ENCODE measurements around the gene PROM2.
"Not testable (repeated sequence)": the region's sequence is repeated elsewhere in the genome, so short reads cannot be mapped to it uniquely, and the experiment has no call there.

The PROM2 gene, protein sequence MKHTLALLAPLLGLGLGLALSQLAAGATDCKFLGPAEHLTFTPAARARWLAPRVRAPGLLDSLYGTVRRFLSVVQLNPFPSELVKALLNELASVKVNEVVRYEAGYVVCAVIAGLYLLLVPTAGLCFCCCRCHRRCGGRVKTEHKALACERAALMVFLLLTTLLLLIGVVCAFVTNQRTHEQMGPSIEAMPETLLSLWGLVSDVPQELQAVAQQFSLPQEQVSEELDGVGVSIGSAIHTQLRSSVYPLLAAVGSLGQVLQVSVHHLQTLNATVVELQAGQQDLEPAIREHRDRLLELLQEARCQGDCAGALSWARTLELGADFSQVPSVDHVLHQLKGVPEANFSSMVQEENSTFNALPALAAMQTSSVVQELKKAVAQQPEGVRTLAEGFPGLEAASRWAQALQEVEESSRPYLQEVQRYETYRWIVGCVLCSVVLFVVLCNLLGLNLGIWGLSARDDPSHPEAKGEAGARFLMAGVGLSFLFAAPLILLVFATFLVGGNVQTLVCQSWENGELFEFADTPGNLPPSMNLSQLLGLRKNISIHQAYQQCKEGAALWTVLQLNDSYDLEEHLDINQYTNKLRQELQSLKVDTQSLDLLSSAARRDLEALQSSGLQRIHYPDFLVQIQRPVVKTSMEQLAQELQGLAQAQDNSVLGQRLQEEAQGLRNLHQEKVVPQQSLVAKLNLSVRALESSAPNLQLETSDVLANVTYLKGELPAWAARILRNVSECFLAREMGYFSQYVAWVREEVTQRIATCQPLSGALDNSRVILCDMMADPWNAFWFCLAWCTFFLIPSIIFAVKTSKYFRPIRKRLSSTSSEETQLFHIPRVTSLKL

DNA sequence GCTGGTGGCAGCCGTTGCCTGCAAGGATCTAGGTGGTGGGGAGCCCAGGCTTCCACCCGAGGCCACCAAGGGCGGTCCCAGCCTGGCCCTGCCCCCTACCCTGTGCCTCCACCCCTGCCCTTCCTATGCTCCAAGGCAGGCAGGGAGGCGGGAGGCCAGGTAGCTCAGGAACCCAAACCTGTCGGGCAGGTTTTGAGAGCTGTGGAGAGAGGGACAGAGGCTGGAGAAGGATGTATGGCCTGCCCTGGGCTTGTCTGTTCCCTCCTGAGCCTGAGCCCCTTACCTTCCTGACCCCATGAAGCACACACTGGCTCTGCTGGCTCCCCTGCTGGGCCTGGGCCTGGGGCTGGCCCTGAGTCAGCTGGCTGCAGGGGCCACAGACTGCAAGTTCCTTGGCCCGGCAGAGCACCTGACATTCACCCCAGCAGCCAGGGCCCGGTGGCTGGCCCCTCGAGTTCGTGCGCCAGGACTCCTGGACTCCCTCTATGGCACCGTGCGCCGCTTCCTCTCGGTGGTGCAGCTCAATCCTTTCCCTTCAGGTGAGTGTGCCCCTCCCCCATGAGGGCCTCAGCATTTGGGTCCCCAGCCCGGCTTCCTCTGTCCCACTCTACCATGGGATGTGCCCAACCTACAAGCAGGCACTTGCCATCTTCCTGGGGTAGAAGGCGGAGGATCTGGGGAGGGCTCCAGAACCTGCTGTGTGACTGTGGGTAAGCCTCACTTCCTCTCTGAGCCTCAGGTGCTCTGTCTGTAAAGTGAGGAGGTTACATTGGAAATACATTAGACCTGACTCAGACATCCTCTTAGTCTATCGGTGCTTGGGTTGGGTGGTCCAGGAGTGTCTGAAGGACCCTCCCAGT is at the start of gene PROM2:
Gene PROM2 (plus strand): TSS at position 159 of the 860 bp plus-strand sequence. CDS start 137 bp downstream, at position 296.
- H3K27ac ChIP-seq = peak within 1 kb of the TSS; percentile 97
- no peak for DNase-seq (ENCODE audit: low read depth, low spot score)

DNA sequence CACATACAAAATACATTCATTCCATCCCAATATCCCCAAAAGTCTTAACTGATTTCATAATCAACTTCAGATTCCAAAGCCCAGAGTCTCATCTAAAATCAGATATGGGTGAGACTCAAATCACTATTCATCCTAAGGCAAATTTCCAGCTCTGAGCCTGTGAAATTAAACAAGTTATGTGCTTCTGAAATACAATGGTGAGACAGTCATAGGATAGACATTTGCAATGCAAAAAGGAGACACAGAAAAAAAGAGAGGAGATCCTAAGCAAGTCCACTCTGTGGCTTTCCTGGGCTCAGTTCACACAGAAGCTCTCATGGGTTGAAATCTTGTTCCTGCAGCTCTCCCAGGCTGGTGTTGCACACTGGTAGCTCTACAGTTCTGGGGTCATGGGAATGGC is 48.6 kb upstream of the PROM2 start:
- H3K27ac ChIP-seq = no peak overlapping the region
- DNase-seq (ENCODE audit: low read depth, low spot score) = no peak

DNA sequence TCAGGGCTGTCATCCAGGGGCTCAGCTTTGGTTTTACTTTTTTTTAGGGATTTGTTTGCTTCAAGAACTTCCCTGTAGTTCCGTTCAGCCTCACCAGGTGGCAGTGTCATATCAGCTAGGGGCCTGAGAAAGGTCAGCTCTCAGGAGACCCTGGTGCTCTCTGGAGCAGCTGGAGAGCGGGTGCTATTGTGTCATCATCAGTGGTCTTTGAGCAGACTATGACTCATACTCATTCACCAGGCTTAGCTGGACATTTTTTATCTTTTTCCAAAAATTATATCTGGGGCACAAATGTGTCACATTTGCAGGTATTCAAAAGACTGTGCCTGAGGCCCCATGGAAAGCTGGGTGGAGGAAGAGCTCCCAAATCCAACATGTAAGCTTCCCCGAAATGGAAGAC is 42.5 kb upstream of the PROM2 start:
- no peak for DNase-seq (ENCODE audit: low read depth, low spot score)
- H3K27ac ChIP-seq = no peak overlapping the region

DNA sequence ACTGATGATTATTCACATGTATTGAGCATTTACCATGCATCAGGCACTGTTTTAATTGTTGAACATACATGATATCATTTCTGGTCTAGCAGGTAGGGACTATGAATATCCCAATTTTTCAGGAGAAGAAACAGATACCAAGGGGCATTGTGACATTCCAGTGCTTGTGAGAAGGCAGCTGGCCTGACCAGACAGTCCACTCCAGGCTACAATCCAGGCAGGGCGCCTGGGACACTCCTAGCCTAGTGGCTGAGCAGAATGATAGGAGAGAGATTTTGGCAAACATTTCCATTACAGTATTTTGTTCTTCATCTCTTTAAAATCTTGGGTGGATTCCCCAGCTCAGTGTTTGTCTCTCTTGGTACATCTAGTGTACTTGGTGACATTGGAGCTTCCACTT is 42.0 kb upstream of the PROM2 start:
- H3K27ac ChIP-seq = no peak overlapping the region
- no peak for DNase-seq (ENCODE audit: low read depth, low spot score)

DNA sequence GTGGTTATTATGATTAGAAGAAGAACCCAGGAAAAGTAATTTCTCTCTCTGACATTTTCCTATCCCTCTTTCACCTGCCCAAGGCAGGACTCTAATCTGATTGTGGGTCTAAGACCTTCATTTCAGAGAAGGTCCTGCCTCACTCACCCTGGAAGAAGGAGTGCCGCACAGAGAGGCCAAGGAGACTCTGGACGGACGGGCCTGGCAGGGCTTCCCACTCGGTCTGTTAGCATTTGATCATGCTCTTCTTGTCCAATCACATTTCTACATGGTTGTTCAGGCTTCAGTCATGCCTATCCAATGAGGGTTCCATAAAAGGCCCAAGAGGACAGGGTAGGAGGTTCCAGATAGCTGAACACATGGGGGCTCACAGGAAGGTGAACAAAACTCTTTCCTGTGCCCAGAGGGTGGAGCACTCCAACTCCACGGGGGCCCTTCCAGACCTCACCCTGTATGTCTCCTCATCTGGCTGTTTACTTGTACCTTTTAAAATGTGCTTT is 39.9 kb upstream of the PROM2 start:
- H3K27ac ChIP-seq = no peak overlapping the region
- no peak for DNase-seq (ENCODE audit: low read depth, low spot score)

DNA sequence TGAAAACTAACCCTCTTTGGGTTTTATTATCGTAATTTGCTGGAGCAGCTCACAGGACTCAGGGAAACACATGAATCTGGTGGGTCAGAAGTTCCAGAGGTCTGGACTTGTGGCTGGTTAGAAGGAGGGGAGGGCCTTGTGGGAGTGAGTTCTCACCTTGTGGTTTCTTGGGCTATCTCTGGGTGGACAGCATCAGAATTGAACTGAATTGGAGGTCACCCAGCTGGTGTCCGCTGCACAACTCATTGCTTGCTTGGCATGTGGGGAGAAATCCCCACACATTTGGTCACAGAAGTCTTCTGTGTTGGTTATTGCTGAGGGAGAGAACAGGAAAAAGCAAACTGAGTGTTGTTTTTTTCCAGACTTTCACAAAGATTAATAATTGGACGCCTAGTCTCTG is 39.4 kb upstream of the PROM2 start:
- DNase-seq (ENCODE audit: low read depth, low spot score) = no peak
- no peak overlapping the region for H3K27ac ChIP-seq

DNA sequence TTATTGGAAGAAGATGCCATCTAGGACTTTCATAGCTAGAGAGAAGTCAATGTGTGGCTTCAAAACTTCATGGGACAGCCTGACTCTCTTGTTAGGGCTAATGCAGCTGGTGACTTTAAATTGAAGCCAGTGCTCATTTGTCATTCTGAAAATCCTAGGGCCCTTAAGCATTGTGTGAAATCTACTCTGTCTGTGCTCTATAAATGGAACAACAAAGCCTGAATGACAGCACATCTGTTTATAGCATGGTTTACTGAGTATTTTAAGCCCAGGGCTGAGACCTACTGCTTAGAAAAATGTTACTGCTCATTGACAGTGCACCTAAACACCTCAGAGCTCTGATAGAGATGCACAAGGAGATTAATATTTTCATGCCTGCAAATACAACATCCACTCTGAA is 36.1 kb upstream of the PROM2 start:
- DNase-seq (ENCODE audit: low read depth, low spot score) = no peak
- H3K27ac ChIP-seq = no peak overlapping the region

DNA sequence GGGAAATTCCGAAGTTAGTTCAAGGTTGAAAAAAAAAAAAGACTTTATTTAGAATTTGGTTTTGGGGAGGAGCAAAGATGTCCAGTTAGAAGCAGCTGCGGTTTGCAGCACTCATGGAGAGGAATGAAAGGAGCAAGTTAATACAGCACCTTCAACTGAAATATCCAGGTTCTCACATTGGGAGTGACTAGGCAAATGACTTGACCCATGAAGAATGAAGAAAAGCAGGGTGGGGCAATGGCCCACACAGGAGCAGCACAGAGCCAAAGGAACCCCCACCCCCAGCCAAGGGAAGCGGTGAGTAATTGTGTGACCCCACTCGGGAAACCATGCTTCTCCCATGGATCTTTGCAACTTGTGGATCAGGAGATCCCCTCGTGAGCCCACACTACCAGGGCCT is 34.2 kb upstream of the PROM2 start:
- peak; percentile 60 for DNase-seq (ENCODE audit: low read depth, low spot score)
- H3K27ac ChIP-seq = peak overlapping the region; percentile 83

DNA sequence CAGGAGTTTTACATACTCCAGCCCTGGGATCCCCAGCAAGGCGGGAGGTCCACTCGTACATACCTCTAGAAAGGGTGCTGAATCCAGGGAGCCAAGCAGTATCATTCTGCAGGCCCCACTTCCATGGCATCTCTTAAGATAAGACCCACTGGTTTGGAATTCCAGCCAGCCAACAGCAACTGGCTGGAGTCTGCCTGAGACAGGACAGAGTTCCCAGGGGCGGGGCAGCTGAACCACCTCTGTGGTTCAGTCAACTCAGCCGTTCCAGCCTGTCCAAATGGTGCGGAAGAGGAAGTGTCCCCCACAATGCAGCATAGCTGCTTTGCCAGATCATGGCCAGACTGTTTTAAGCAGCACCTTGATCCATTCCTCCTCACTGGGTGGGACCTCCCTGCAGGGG is 33.7 kb upstream of the PROM2 start:
- peak overlapping the region; percentile 83 for H3K27ac ChIP-seq
- no peak for DNase-seq (ENCODE audit: low read depth, low spot score)

DNA sequence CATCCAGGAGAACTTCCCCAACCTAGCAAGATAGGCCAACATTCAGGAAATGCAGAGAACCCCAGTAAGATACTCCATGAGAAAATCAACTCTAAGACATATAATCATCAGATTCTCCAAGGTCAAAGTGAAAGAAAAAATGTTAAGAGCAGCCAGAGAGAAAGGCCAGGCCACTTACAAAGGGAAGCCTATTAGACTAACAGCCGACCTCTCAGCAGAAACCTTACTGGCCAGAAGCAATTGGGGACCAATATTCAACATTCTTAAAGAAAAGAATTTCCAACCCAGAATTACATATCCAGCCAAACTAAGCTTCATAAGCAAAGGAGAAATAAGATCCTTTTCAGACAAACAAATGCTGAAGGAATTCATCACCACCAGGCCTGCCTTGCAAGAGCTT is 32.2 kb upstream of the PROM2 start:
- DNase-seq (ENCODE audit: low read depth, low spot score); H3K27ac ChIP-seq: not testable (repeated sequence)

DNA sequence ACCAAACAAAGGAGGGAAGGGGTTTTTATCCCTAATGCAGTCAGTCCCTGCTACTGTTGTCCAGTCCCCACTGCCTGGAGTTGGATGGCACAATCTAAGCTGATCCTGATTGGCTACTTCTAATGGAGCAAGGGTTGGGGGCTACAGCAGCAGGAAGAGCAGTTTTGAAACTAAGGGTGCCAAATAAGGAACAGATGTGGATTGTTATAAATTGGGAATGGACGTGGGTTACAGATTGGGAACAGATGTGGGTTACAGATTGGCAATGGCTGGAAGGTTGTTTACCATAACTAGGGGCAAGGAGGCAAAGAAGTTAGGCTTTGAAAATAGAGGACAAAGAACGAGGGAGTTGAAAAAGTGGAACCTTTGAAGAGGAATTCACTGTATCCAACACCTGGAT is 16.0 kb upstream of the PROM2 start:
- DNase-seq (ENCODE audit: low read depth, low spot score) = no peak
- no peak overlapping the region for H3K27ac ChIP-seq

DNA sequence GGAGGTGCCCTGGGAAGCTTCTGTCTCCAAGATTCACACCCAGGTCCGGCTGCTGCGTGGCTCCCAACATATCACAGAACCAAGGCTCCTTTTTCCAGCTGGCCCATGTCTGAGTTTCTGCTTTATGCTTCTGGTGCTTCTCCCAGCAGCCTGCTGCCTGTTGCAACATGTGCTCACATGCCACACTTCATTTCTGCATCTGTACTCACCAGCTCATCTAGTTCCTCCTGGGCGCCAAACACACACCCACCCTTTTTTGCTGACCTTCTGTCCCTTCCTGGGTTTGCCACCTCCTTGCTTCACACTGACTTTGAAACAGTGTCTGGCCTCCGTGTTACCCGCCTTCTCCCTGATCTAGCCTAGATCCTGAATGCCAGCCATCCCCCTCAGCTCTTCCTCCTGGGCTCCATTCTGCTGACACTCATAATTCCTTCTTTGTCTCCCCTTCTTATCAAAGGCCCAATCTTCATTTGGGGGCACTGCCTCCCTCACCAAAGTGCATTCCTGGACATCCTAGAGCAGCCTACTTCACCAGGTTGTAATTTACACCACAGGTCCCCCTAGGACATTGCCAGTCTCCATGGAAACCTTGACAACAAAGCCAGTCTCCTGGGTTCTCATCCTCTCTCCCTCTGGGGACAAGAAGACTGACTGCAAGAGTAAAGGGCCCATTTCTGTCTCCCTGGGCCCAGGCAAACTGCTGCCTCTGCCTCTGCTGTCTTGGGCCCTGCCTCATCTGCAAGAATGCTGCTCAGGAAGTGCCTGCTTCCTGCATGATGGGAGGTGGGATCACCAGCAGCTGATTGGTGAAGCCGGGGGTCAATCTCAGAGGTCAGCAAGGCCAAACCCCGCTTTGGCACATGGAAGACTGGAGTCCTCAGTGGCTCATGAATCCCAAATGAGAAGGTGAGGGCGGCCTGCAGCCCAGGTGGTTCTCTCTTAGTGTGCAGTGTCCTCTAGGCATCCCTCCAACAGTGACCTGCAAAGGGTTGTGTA is 13.9 kb upstream of the PROM2 start:
- H3K27ac ChIP-seq = peak overlapping the region; percentile 90
- DNase-seq (ENCODE audit: low read depth, low spot score) = peak; percentile 82

DNA sequence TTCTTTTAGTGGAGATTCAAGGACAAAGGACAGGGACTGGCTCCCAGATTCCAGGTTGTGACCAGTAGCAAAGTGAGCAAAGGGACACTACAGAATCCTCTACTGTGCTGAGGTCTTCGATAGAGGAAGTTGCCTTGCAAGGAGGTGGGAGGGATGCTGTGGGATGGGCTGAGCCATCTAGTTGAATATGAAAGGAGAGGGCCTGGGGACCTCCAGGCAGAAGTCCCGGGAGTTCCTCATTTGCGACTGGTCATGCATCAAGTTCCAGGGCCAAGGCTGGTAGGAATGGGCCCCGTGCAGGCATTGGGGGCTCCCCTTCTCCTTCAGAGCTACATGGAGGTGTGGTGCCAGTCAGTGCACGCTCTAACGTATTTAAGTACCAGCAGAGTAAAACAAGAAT is 12.6 kb upstream of the PROM2 start:
- no peak overlapping the region for H3K27ac ChIP-seq
- DNase-seq (ENCODE audit: low read depth, low spot score) = no peak

DNA sequence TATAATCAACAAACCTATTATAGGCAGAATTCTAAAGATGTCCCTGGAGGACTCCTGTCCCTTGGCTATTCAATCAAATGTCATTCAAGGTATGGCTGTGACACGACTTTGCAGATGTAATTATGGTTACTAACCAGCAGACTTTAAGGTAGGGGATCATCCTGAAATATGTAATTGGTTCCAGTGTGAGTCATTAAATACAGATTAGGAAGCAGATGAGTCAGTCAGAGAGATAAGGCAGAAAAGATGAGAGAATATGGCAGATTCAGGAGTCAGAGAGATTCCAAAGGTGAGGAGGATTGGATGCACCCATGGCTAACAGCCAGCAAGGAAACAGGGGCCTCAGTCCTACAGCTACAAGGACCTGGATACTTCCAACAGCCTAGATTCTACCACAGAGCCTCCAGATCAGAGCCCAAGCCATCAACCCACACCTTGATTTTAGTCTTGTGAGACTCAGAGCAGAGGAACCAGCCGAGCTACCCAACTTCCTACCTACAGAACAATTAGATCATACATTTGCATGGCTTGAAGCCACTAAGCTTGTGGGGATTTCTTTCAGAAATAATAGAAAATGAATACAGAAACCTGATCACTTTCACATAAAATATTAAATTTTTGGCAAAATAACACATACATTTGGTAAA is 11.2 kb upstream of the PROM2 start:
- no peak for DNase-seq (ENCODE audit: low read depth, low spot score)
- no peak overlapping the region for H3K27ac ChIP-seq

DNA sequence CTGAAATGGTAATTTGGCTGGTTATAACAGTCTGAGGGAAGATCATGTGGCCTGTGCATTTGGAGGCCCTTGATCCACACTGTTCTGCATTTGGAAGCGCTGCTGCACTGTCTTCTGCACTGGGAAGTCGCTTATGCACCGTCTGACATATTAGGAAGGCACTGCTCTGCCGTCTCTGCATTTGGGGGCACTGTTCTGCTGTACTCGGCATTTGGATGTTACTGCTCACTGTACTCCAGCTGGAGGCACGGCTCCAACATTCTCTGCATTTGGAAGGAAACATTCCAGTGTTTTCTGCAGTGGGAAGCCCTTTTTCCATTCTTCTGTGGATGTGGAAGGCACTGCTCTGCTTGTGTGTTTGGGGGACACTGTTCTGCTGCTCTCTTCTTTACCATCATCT is 9.6 kb upstream of the PROM2 start:
- no peak overlapping the region for H3K27ac ChIP-seq
- no peak for DNase-seq (ENCODE audit: low read depth, low spot score)

DNA sequence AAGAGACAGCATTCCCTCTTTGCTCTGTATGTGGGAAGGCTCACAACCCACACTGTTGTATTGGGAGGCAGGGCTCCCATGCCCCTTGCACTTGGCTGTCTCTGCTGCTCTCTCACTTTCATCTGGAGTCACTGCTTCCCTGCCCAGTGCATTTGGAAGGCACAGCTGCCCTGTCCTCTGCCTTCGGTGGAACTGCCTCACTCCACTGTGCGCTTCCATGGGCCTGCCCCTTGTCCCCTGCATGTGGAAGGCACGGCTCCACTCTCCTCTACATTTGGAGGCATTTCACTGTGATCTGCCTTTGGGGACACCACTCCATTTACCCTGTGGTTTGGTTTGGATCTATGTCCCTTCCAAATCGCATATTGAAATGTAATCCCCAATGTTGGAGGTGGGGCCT is 9.1 kb upstream of the PROM2 start:
- DNase-seq (ENCODE audit: low read depth, low spot score) = no peak
- H3K27ac ChIP-seq = no peak overlapping the region

DNA sequence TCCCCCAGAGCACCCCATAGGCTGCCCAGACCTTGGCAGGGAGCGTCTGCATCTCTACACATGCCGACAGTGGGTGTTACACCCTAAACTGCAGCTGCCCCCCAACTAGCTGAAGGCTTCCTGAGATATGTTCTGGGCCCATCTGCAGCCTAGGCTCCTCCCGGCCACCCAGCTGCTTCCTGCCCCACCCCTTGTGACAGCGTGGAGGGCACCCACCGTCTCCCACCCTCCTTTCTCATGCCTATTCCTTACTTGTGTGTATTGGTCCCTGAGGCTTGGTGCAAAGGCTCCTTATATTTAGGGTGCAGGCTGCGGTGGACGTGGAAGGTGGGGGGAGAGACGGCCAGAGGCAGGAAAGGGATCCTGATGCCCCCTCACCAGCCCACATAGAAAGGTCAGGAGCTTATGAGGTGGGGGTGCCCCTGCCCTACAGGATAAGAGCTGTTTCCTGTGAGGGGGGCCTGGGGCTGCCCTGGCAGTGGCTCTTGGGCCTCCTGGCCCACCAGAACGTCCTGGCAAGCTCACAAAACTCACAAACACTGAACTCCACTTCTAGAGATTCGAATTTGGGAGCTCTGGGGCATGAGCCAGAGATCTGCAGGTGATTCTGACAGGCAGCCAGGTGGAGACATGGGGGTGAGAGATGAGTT is 7.3 kb upstream of the PROM2 start:
- no peak overlapping the region for H3K27ac ChIP-seq
- DNase-seq (ENCODE audit: low read depth, low spot score) = no peak

DNA sequence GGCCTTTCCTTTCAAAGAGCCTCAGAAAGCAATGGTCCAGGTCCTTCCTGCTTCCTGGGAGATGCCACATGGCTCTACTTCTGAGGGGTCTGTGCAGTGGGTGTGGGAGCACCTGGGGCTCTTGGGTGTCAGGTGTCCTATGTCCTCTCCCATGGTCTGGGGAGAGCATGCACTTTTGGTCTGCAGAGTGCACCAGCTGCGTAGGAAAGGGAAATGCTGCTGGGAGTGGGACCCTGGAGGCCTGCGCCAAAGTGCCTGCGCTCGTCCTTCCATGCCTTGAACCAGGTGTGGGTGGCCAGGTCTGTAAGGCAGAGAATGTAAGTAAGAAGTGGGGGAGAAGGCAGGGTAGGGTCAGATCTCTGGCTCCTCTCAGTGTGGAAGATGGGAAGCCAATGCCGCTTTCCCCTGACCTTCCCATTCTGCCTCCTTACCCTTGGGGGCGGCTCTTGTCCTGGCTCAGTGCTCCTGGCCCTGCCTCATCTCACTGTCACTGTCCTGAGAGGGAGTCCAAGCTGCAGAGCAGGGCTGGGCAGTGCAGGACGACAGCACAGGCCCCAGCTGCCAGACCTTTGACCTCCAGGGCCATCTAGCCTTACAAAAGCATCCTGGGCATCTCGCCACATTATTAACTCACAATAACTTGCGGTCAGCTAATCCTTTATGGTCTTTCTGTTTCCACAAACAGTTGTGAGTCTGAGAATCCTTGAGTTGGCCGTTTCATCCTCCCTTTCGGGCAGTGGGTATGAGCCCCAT is 6.6 kb upstream of the PROM2 start:
- no peak for DNase-seq (ENCODE audit: low read depth, low spot score)

More for the DNA sequence above, 6.6 kb upstream of the PROM2 start:
- H3K27ac ChIP-seq = no peak overlapping the region

Measured in epithelial cell of prostate (primary cell).